ENCODE results near the gene TNIK.

Gene TNIK

DNA sequence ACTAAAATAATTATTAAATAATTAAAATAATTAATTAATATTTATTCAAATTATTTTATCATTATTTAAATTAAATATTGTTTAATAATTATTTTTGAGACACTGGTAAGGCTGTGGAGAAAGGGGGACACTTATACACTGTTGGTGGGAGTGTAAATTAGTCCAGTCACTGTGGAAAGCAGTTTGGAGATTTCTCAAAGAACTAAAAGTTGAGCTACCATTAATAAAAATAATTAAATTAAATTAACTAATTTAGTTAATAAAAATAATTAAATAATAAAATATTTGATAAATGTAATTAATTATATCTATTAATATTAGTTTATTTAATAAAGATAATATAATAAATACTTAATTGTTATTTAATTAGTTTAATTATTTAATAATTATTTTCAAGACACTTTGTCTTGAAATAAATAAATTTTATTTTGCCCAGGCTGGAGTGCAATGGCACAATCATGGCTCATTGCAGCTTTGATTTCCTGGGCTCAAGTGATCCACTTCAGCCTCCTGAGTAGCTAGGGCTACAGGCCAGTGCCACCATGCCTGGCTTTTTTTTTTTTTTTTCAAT is 16.4 kb upstream of the TNIK start:
- no peak for DNase-seq (ENCODE audit: insufficient read length, low spot score)
- TF ChIP-seq POLR2A (IDR thresholded peaks at IDR 0.05; ENCODE audit: low read depth, low read length) (no peak), PAX5 (IDR thresholded peaks at IDR 0.05; ENCODE audit: insufficient read depth, low read length, severe bottlenecking) (no peak), SPI1 (IDR thresholded peaks at IDR 0.05; ENCODE audit: low read depth, low read length) (no peak), POU2F2 (IDR thresholded peaks at IDR 0.05; ENCODE audit: low read depth, low read length) (no peak), TAF1 (IDR thresholded peaks at IDR 0.05; ENCODE audit: low read depth, low read length) (no peak)
- no peak for FAIRE-seq

DNA sequence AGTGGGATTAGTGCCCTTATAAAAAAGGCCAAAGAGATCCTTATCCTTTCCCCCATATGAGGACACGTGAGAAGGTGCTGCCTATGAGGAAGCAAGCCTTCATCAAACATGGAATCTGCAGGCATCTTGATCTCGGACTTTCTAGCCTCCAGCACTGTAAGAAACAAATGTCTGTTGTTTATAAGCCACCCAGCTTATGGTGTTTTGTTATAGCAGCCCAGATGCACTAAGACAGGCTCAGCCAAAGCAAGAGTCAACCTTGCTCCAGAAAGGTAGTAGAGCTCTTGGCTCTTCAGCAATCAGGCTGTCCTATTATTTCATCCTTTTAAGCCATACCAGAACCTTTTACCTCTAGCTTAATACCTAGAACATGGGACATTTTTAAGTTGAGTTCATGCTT is 12.3 kb upstream of the TNIK start:
- no peak for DNase-seq (ENCODE audit: insufficient read length, low spot score)
- FAIRE-seq = no peak
- TF ChIP-seq POLR2AphosphoS5 (IDR thresholded peaks at IDR 0.05; ENCODE audit: low read depth, low read length) (no peak), SPI1 (IDR thresholded peaks at IDR 0.05; ENCODE audit: low read depth, low read length) (no peak), PAX5 (IDR thresholded peaks at IDR 0.05; ENCODE audit: insufficient read depth, low read length, severe bottlenecking) (no peak), TAF1 (IDR thresholded peaks at IDR 0.05; ENCODE audit: low read depth, low read length) (no peak), POLR2A (IDR thresholded peaks at IDR 0.05; ENCODE audit: low read depth, low read length) (no peak), POU2F2 (IDR thresholded peaks at IDR 0.05; ENCODE audit: low read depth, low read length) (no peak)

DNA sequence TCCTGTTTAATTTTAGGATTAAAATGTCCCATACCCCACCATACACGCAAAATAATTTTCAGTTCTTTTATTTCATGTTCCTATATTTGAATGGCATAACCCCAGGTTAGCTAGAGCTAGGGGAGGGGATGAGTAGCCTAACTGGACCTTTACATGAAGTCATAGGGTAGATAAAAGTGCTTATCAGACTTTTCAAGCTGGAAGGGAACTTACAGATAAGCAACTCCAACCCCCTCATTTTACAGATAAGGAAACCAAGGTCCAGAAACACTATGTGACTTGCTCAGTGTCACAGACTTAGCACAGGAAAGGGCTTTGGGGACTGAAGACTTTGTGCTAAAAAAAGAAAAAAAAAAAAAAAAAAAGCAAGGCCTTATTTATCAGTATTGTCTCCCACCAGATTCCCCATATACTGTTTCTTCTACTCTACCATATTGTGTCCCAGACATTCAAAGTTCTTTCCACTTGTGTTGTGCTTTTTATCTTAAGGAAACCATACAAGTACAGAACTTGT is 10.6 kb upstream of the TNIK start:
- DNase-seq (ENCODE audit: insufficient read length, low spot score) (no peak), FAIRE-seq (no peak)
- TF ChIP-seq POU2F2 (IDR thresholded peaks at IDR 0.05; ENCODE audit: low read depth, low read length) (no peak), POLR2A (IDR thresholded peaks at IDR 0.05; ENCODE audit: low read depth, low read length) (no peak), PAX5 (IDR thresholded peaks at IDR 0.05; ENCODE audit: insufficient read depth, low read length, severe bottlenecking) (no peak), SPI1 (IDR thresholded peaks at IDR 0.05; ENCODE audit: low read depth, low read length) (no peak), TAF1 (IDR thresholded peaks at IDR 0.05; ENCODE audit: low read depth, low read length) (no peak), POLR2AphosphoS5 (IDR thresholded peaks at IDR 0.05; ENCODE audit: low read depth, low read length) (no peak)

DNA sequence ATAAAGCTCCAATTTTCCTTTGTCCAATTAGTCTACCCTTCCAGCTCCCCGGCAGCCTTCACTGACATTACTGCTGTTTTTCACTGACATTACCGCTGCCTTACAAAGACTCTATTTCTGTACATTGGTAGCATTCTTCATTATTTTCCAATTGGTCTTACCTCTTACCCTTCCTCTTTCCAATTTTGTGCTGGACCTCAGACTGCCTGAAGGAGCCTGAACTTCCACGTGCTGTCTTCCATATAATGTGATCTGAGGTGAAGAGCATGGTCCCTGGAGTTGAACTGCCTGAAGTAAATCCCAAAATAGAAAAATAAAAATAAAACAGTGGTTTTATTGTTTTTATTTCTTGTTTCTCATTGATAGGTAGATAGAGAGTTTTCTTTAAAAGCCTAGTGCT is 9.2 kb upstream of the TNIK start:
- no peak for DNase-seq (ENCODE audit: insufficient read length, low spot score)
- no peak for TF ChIP-seq PAX5 (IDR thresholded peaks at IDR 0.05; ENCODE audit: insufficient read depth, low read length, severe bottlenecking)
- no peak for TF ChIP-seq SPI1 (IDR thresholded peaks at IDR 0.05; ENCODE audit: low read depth, low read length)
- TF ChIP-seq POLR2AphosphoS5 (IDR thresholded peaks at IDR 0.05; ENCODE audit: low read depth, low read length) = no peak
- TF ChIP-seq TAF1 (IDR thresholded peaks at IDR 0.05; ENCODE audit: low read depth, low read length) = no peak
- TF ChIP-seq POU2F2 (IDR thresholded peaks at IDR 0.05; ENCODE audit: low read depth, low read length) = no peak
- FAIRE-seq = no peak

DNA sequence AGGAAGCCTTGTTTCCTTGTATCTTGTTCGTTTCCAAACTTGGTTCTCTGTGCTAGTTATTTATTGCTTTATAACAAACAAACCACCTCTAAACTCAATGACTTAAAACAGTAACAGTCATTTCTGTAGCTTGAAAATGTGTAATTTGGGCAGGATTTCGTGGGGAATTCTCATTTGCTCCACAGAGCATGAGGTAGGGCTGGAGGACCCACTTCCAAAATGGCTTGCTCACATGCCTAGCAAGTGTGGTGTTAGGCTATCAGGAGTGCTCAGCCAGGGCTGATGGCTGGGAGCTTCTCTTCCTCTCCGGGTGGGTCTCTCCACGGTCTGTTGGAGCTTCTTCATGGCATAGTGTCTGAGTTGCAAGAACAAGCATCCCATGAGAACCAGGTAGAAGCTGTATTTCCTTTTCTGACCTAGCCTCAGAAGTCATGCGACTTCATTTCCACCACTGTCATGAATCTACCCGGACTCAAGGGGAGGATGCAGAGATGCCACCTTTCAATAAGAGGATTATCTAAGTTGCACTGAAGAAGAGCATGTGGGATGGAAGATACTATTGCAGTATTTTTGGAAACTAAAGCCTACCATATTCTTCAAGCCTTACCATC is 8.2 kb upstream of the TNIK start:
- TF ChIP-seq TAF1 (IDR thresholded peaks at IDR 0.05; ENCODE audit: low read depth, low read length) = no peak
- TF ChIP-seq SPI1 (IDR thresholded peaks at IDR 0.05; ENCODE audit: low read depth, low read length) = no peak
- TF ChIP-seq PAX5 (IDR thresholded peaks at IDR 0.05; ENCODE audit: insufficient read depth, low read length, severe bottlenecking) = no peak
- no peak for TF ChIP-seq POU2F2 (IDR thresholded peaks at IDR 0.05; ENCODE audit: low read depth, low read length)
- TF ChIP-seq POLR2A (IDR thresholded peaks at IDR 0.05; ENCODE audit: low read depth, low read length) = no peak
- no peak for TF ChIP-seq POLR2AphosphoS5 (IDR thresholded peaks at IDR 0.05; ENCODE audit: low read depth, low read length)
- FAIRE-seq (no peak), DNase-seq (ENCODE audit: insufficient read length, low spot score) (no peak)

DNA sequence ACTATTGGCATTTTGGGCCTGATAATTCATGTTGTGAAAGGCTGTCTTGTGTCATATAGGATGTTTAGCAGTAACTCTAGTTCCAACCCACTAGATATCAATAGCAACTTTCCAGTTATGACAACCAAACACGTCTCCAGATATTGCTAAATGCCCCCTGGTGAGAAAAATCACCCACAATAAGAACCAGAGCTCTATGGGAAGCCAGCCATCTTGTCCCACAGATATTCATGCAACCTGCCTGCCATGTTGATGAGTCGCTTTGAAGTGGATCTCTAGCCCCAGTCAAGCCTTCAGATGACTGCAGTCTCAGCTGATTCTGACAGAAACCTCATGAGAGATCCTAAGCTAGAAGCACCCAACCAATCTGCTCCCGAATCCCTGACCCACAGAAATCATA is 5.6 kb upstream of the TNIK start:
- no peak for FAIRE-seq
- DNase-seq (ENCODE audit: insufficient read length, low spot score) = no peak
- TF ChIP-seq POU2F2 (IDR thresholded peaks at IDR 0.05; ENCODE audit: low read depth, low read length) (no peak), POLR2A (IDR thresholded peaks at IDR 0.05; ENCODE audit: low read depth, low read length) (no peak), TAF1 (IDR thresholded peaks at IDR 0.05; ENCODE audit: low read depth, low read length) (no peak), PAX5 (IDR thresholded peaks at IDR 0.05; ENCODE audit: insufficient read depth, low read length, severe bottlenecking) (no peak), POLR2AphosphoS5 (IDR thresholded peaks at IDR 0.05; ENCODE audit: low read depth, low read length) (no peak), SPI1 (IDR thresholded peaks at IDR 0.05; ENCODE audit: low read depth, low read length) (no peak)

DNA sequence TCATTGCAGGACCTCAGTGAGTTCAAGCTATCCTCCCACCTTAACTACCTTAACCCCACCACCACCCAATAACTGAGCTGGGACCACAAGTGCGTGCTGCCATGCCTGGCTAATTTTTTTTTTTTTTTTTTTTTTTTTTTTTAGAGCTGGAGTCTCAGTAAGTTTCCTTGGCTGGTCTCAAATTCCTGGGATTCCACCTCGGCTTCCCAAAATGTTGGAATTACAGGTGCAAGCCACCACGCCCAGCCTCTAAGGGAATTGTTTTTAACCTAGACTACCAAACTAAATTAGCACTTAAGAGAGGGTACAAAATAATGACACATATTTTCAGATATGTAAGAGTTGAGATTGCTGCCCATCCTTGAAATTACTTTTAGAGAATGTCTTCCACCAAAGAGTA is 4.3 kb upstream of the TNIK start:
- FAIRE-seq = no peak

DNA sequence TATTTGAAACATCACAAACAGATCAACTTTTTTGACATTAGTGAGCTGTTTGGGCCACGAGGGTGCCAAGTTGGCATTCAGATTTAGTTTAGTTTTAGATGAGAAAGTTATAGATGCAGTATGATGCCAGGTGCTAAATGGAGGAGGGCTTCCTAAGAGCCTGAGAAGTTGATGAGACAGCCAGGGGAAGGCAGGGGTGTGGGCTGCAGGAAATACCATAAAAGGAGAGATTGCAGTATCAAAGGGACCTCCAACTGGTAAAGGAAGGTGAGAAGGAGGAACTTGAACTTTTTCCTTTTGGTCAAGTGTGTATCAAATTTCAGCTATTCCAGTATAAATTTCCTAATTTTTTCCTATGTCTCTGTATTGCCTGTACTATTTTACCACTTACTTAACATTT is 2.0 kb upstream of the TNIK start:
- no peak for TF ChIP-seq POLR2A (IDR thresholded peaks at IDR 0.05; ENCODE audit: low read depth, low read length)
- TF ChIP-seq PAX5 (IDR thresholded peaks at IDR 0.05; ENCODE audit: insufficient read depth, low read length, severe bottlenecking) = no peak
- TF ChIP-seq POU2F2 (IDR thresholded peaks at IDR 0.05; ENCODE audit: low read depth, low read length) = no peak
- TF ChIP-seq TAF1 (IDR thresholded peaks at IDR 0.05; ENCODE audit: low read depth, low read length) = no peak
- TF ChIP-seq POLR2AphosphoS5 (IDR thresholded peaks at IDR 0.05; ENCODE audit: low read depth, low read length) = no peak
- no peak for TF ChIP-seq SPI1 (IDR thresholded peaks at IDR 0.05; ENCODE audit: low read depth, low read length)
- DNase-seq (ENCODE audit: insufficient read length, low spot score) = no peak
- FAIRE-seq = no peak

More for the DNA sequence above, 4.3 kb upstream of the TNIK start:
- no peak for TF ChIP-seq POLR2AphosphoS5 (IDR thresholded peaks at IDR 0.05; ENCODE audit: low read depth, low read length)
- TF ChIP-seq POU2F2 (IDR thresholded peaks at IDR 0.05; ENCODE audit: low read depth, low read length) = no peak
- no peak for TF ChIP-seq PAX5 (IDR thresholded peaks at IDR 0.05; ENCODE audit: insufficient read depth, low read length, severe bottlenecking)
- TF ChIP-seq POLR2A (IDR thresholded peaks at IDR 0.05; ENCODE audit: low read depth, low read length) = no peak
- TF ChIP-seq TAF1 (IDR thresholded peaks at IDR 0.05; ENCODE audit: low read depth, low read length) = no peak
- TF ChIP-seq SPI1 (IDR thresholded peaks at IDR 0.05; ENCODE audit: low read depth, low read length) = no peak
- DNase-seq (ENCODE audit: insufficient read length, low spot score) = no peak

DNA sequence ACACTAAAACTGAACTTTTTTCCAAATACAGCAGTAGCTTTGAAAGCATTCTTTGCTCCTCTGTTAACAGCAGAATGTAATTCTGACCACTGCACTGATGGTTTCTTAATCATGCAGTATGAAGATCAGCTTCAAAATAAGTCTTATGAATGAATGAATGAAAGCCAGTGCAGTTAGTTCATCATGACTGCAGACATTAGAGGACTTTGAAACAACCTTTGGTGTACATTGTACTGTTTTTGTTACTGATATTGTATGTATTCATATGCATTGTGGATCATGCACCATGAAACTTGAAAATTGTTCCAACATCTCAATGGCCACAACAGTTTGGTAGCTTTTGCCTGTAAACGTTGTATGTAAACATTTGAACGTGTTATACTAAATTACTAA is 1.3 kb upstream of the TNIK start:
- TF ChIP-seq POU2F2 (IDR thresholded peaks at IDR 0.05; ENCODE audit: low read depth, low read length) (no peak), POLR2AphosphoS5 (IDR thresholded peaks at IDR 0.05; ENCODE audit: low read depth, low read length) (no peak), POLR2A (IDR thresholded peaks at IDR 0.05; ENCODE audit: low read depth, low read length) (no peak), SPI1 (IDR thresholded peaks at IDR 0.05; ENCODE audit: low read depth, low read length) (no peak), TAF1 (IDR thresholded peaks at IDR 0.05; ENCODE audit: low read depth, low read length) (no peak), PAX5 (IDR thresholded peaks at IDR 0.05; ENCODE audit: insufficient read depth, low read length, severe bottlenecking) (no peak)
- DNase-seq (ENCODE audit: insufficient read length, low spot score) = no peak
- FAIRE-seq = no peak

Data from GM12891 (cell line).